Nephron progenitor cell (in vitro differentiated cells): ENCODE data around the gene ERO1A.
A peak's percentile ranks its signal among the peaks of the same experiment; 100 is the strongest.
"Not testable (repeated sequence)": the region's sequence is repeated elsewhere in the genome, so short reads cannot be mapped to it uniquely, and the experiment has no call there.

Experiments used
- DNase-seq: peaks from one replicate; pipeline ENCODE4 v3.0.0; 2021
- H3K27ac Mint-ChIP-seq: 2 replicates; pipeline ENCODE4 v1.8.0; 2021; ENCODE audit warnings: mild to moderate bottlenecking, moderate library complexity, mixed read lengths
- H3K27me3 Mint-ChIP-seq: 2 replicates; pipeline ENCODE4 v1.8.0; 2021; ENCODE audit warnings: mild to moderate bottlenecking, low read depth, mixed read lengths; ENCODE audit not compliant: poor library complexity
- H3K36me3 Mint-ChIP-seq: 2 replicates; pipeline ENCODE4 v1.8.0; 2021; ENCODE audit warnings: low read depth, mixed read lengths
- H3K4me1 Mint-ChIP-seq: 2 replicates; pipeline ENCODE4 v1.8.0; 2021; ENCODE audit warnings: mixed read lengths
- H3K4me3 Mint-ChIP-seq: 2 replicates; pipeline ENCODE4 v1.8.0; 2021; ENCODE audit warnings: mild to moderate bottlenecking, moderate library complexity, mixed read lengths
- H3K9me3 Mint-ChIP-seq: 2 replicates; pipeline ENCODE4 v1.8.0; 2021; ENCODE audit warnings: mild to moderate bottlenecking, moderate library complexity, mixed read lengths
- TF ChIP-seq, protein P1 (sequence below): fragments of 200-600 bp; sonication (generic); IDR thresholded peaks from 2 replicates; pipeline ENCODE4 v1.5.0; 2021; ENCODE audit warnings: antibody characterized with exemption

Gene ERO1A

DNA sequence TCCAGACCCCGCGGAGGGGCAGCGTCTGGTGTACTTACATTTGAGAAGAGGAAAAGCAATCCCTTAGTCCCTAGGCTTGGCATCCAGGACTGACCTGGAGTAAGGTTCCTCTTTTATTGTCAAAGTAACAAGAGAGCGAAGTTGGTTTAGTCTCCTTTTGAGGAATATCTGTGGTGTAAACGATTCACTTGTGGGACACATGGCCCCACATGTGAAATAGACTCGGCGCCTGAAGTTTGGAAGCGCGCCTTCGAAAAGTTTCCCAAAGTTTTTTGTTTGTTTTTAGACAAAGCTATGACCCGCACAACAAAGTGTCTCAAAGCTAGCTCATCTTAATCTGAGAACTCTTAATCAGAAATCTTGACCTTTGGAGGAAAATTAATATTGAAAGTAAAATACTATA is 35.4 kb upstream of the ERO1A start:
- Mint-ChIP-seq H3K36me3 (peaks cover 63% of the 10 kb centered on the region), H3K4me1 (peaks cover 32% of the 10 kb centered on the region), H3K27me3 (no peaks in the 10 kb centered on the region), H3K4me3 (peak overlapping the region; percentile 99), H3K9me3 (peaks cover 19% of the 10 kb centered on the region), H3K27ac (peak overlapping the region; percentile 98)
- TF ChIP-seq, protein P1, sequence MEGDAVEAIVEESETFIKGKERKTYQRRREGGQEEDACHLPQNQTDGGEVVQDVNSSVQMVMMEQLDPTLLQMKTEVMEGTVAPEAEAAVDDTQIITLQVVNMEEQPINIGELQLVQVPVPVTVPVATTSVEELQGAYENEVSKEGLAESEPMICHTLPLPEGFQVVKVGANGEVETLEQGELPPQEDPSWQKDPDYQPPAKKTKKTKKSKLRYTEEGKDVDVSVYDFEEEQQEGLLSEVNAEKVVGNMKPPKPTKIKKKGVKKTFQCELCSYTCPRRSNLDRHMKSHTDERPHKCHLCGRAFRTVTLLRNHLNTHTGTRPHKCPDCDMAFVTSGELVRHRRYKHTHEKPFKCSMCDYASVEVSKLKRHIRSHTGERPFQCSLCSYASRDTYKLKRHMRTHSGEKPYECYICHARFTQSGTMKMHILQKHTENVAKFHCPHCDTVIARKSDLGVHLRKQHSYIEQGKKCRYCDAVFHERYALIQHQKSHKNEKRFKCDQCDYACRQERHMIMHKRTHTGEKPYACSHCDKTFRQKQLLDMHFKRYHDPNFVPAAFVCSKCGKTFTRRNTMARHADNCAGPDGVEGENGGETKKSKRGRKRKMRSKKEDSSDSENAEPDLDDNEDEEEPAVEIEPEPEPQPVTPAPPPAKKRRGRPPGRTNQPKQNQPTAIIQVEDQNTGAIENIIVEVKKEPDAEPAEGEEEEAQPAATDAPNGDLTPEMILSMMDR: no peak
- no peak for DNase-seq

DNA sequence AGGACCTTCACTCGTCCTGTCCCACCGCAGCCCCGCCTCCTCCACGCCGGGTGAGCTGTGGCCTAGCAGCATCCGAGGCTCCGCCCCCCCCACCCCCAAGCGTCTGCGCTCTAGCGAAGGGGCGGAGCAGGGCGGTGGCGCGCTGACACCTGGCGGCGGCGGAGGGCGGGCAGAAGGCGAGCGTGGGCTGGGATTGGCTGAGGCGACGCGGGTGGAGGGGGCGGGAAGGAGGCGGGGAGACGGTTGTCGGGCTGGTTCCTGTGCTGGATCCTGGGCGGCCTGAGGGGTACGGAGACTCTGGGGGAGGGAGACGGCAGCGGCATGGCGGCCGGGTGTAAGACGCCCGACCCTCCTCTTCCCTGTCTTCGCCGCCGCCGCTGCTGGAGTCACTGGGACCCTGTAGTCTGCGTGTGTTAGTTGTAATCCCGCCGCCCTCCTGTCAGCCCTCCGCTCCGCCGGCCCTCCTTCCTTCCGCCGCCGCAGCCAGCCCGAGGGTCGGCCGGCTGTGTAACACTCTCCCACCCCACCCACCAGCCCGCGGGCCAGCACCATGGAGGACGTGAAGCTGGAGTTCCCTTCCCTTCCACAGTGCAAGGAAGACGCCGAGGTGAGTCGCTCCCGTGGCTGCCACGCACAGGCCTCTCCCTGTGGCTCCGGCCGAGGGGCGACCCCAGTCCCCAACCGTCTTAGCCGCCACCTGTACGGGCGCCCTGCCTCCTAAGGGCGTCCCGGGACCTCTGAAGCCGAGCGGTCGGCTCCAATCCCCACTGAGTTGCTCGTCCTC is 34.8 kb upstream of the ERO1A start, which contains the start of gene STYX:
Gene STYX (plus strand): TSS at position 242 of the 784 bp plus-strand sequence. CDS start 309 bp downstream, at position 551.
- peaks cover 32% of the 10 kb centered on the region for H3K4me1 Mint-ChIP-seq
- H3K36me3 Mint-ChIP-seq: peaks cover 67% of the 10 kb centered on the region
- peak; percentile 100 for DNase-seq
- H3K27ac Mint-ChIP-seq: peak within 1 kb of the TSS; percentile 98
- H3K27me3 Mint-ChIP-seq: no peaks in the 10 kb centered on the region
- H3K9me3 Mint-ChIP-seq: peaks cover 19% of the 10 kb centered on the region
- peak within 1 kb of the TSS; percentile 99 for H3K4me3 Mint-ChIP-seq
- TF ChIP-seq, protein P1: no peak

DNA sequence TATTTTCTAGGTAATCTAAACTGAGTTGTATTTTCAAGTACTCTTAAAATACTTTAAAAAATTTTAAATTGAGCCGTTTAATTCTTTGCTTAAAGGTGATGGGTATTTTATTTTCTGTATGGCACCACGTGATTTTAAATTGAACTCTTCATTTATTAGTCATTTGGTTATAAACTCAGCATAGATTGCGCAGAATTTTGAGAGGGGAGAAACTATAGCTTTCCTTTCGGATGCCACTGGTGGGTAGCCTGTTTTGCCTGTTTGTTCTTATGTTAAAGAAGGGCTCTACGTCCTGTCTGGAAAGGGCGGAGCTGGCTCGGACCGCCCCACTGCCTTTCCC is 34.2 kb upstream of the ERO1A start:
- H3K36me3 Mint-ChIP-seq: peaks cover 68% of the 10 kb centered on the region
- H3K9me3 Mint-ChIP-seq: peaks cover 19% of the 10 kb centered on the region
- TF ChIP-seq, protein P1: no peak
- H3K27me3 Mint-ChIP-seq: no peaks in the 10 kb centered on the region
- peak overlapping the region; percentile 99 for H3K4me3 Mint-ChIP-seq
- peak overlapping the region; percentile 97 for H3K27ac Mint-ChIP-seq
- peaks cover 32% of the 10 kb centered on the region for H3K4me1 Mint-ChIP-seq
- no peak for DNase-seq

DNA sequence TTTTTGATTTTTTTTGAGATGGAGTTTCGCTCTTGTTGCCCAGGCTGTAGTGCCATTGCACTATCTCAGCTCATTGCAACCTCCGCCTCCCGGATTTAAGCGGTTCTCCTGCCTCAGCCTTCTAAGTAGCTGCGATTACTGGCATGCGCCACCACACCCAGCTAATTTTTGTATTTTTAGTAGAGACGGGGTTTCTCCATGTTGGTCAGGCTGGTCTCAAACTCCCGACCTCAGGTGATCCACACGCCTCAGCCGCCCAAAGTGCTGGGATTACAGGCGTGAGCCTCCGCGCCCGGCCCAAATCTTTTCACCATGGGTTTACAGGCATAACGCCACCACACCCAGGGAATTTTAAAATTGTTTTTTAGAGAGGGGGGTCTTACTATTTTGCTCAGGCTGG is 33.7 kb upstream of the ERO1A start:
- not testable (repeated sequence) for H3K27me3 Mint-ChIP-seq, H3K27ac Mint-ChIP-seq, DNase-seq
- H3K4me3 Mint-ChIP-seq: peak overlapping the region; percentile 58
- peaks cover 14% of the 10 kb centered on the region for H3K9me3 Mint-ChIP-seq
- peaks cover 27% of the 10 kb centered on the region for H3K4me1 Mint-ChIP-seq
- peaks cover 65% of the 10 kb centered on the region for H3K36me3 Mint-ChIP-seq

DNA sequence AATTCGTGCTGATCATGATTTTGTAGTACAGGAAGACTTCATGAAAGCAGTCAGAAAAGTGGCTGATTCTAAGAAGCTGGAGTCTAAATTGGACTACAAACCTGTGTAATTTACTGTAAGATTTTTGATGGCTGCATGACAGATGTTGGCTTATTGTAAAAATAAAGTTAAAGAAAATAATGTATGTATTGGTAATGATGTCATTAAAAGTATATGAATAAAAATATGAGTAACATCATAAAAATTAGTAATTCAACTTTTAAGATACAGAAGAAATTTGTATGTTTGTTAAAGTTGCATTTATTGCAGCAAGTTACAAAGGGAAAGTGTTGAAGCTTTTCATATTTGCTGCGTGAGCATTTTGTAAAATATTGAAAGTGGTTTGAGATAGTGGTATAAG is 32.2 kb upstream of the ERO1A start:
- not testable (repeated sequence) for H3K9me3 Mint-ChIP-seq, H3K27ac Mint-ChIP-seq, H3K4me3 Mint-ChIP-seq, H3K27me3 Mint-ChIP-seq, DNase-seq
- Mint-ChIP-seq H3K4me1 (peaks cover 14% of the 10 kb centered on the region), H3K36me3 (peaks cover 62% of the 10 kb centered on the region)

DNA sequence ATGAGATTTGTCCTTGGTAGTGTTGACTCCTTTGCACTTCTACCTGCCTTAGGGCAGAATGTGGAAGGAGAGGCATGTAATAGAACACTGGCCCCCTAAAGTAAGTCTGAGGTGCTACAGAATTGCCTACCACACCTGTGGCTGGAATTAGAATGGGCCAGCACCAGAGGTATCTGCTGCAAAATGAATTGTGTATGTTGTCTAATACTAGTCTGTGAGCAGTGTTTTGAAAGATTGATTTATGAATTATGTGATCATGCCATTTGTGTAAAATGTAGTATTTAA is 28.9 kb upstream of the ERO1A start:
- Mint-ChIP-seq H3K27me3 (no peaks in the 10 kb centered on the region), H3K4me1 (no peaks in the 10 kb centered on the region), H3K9me3 (no peaks in the 10 kb centered on the region), H3K36me3 (peaks cover 74% of the 10 kb centered on the region), H3K27ac (no peak overlapping the region), H3K4me3 (no peak overlapping the region)
- no peak for DNase-seq
- TF ChIP-seq, protein P1: no peak
